Endodermal cell (in vitro differentiated cells): ENCODE measurements around the gene MTUS2. TPM values are rescaled to one million over a fixed set of nuclear protein-coding genes. Genes with fewer than 3 reads are reported as not detected.
A peak's percentile ranks its signal among the peaks of the same experiment; 100 is the strongest.

Experiments used
- DNase-seq: peaks from one replicate; pipeline ENCODE4 v3.0.0-alpha.2; 2017
- H3K27ac ChIP-seq: 2 replicates; pipeline ENCODE4 v1.5.1; 2013; ENCODE audit warnings: mild to moderate bottlenecking, low read depth, low read length, moderate library complexity
- H3K27me3 ChIP-seq: 2 replicates; pipeline ENCODE4 v1.6.1; 2013; ENCODE audit warnings: mild to moderate bottlenecking, low read length, moderate library complexity; ENCODE audit not compliant: insufficient read depth, control insufficient read depth, poor library complexity, severe bottlenecking
- H3K36me3 ChIP-seq: 2 replicates; pipeline ENCODE4 v1.7.0; 2013; ENCODE audit warnings: mild to moderate bottlenecking, low read length, moderate library complexity; ENCODE audit not compliant: control insufficient read depth, insufficient read depth
- H3K4me1 ChIP-seq: one replicate; pipeline ENCODE4 v1.7.0; 2013; ENCODE audit warnings: low read length; ENCODE audit not compliant: control insufficient read depth, insufficient read depth
- H3K4me3 ChIP-seq: 2 replicates; pipeline ENCODE4 v1.5.1; 2013; ENCODE audit warnings: mild to moderate bottlenecking, low read length, moderate library complexity
- H3K9ac ChIP-seq: 2 replicates; pipeline ENCODE4 v1.6.1; 2013; ENCODE audit warnings: mild to moderate bottlenecking, low read length, moderate library complexity; ENCODE audit not compliant: poor library complexity, severe bottlenecking; ENCODE audit errors: extremely low read depth
- H3K9me3 ChIP-seq: 2 replicates; pipeline ENCODE4 v1.6.1; 2013; ENCODE audit warnings: mild to moderate bottlenecking, low read length, moderate library complexity; ENCODE audit not compliant: control insufficient read depth
- H3K27ac Mint-ChIP-seq: 2 replicates; pipeline ENCODE4 v1.8.0; 2020; ENCODE audit warnings: mixed read lengths
- H3K27me3 Mint-ChIP-seq: 2 replicates; pipeline ENCODE4 v1.8.0; 2021; ENCODE audit warnings: mild to moderate bottlenecking, mixed read lengths; ENCODE audit not compliant: insufficient read depth
- H3K36me3 Mint-ChIP-seq: 2 replicates; pipeline ENCODE4 v1.8.0; 2020; ENCODE audit warnings: low read depth, mixed read lengths
- H3K4me1 Mint-ChIP-seq: 2 replicates; pipeline ENCODE4 v1.8.0; 2020; ENCODE audit warnings: mixed read lengths
- H3K4me3 Mint-ChIP-seq: 2 replicates; pipeline ENCODE4 v1.8.0; 2020; ENCODE audit warnings: mild to moderate bottlenecking, moderate library complexity, mixed read lengths
- H3K9me3 Mint-ChIP-seq: 2 replicates; pipeline ENCODE4 v1.8.0; 2020; ENCODE audit warnings: mild to moderate bottlenecking, mixed read lengths
- CTCF ChIP-seq: fragments of 200-600 bp; sonication (generic); conservative IDR thresholded peaks from 2 replicates; pipeline ENCODE4 v1.5.0; 2021; ENCODE audit warnings: antibody characterized with exemption, mild to moderate bottlenecking
- WGBS, 2 experiments: methylation state at CpG; one replicate each; pipeline versions ENCODE4 v1.1.5 to v1.1.7; 2013; ENCODE audit warnings: missing lambda C conversion rate in 2 of 2, mixed read lengths in 1 of 2; ENCODE audit not compliant: insufficient coverage in 1 of 2, insufficient read length in 1 of 2; 5-methylcytosine and 5-hydroxymethylcytosine counted together
- total RNA-seq, 2 donors: library from RNA; stranded (reverse); fragmentation: NEBNext Ultra II Directional in 1 of 2; extraction: Animal tissue kit (Norgen Biotek cat#: 25700) in 1 of 2; gene quantifications; 2 replicates in 1 of 2; 3 replicates in 1 of 2; pipeline ENCODE4 v1.2.1, GENCODE V29; 2021

Gene MTUS2
- total RNA-seq, 2 donors from 2014 or later = 1.2 to 1.3 TPM

- peaks cover 1% of the 10 kb centered on the region for H3K9me3 Mint-ChIP-seq
- H3K4me1 Mint-ChIP-seq = no peaks in the 10 kb centered on the region
- H3K27me3 ChIP-seq = no peaks in the 10 kb centered on the region
Measured at GRCh38 chr13:29318741-29319140, 498.6 kb downstream of the MTUS2 start.

GRCh38 chr13:29319451-29319850, 499.3 kb downstream of the MTUS2 start:
- peaks cover 1% of the 10 kb centered on the region for H3K9me3 Mint-ChIP-seq
- H3K9ac ChIP-seq = no peak overlapping the region
- peak; percentile 71 for TF ChIP-seq CTCF
- H3K4me1 ChIP-seq = no peaks in the 10 kb centered on the region
- H3K36me3 Mint-ChIP-seq = no peaks in the 10 kb centered on the region
- H3K27ac Mint-ChIP-seq = no peak overlapping the region
- H3K9me3 ChIP-seq = peaks cover 22% of the 10 kb centered on the region
- no peaks in the 10 kb centered on the region for H3K36me3 ChIP-seq
- no peak overlapping the region for H3K4me3 ChIP-seq
- no peak overlapping the region for H3K4me3 Mint-ChIP-seq
- H3K4me1 Mint-ChIP-seq = no peaks in the 10 kb centered on the region
- no peaks in the 10 kb centered on the region for H3K27me3 ChIP-seq
- H3K27me3 Mint-ChIP-seq = peaks cover 4% of the 10 kb centered on the region
- H3K27ac ChIP-seq = no peak overlapping the region
- 80% methylated on average over 5 to 9 of the region's 9 CpGs for WGBS, 2 experiments
- DNase-seq = peak; percentile 80

More at GRCh38 chr13:29318741-29319140, 498.6 kb downstream of the MTUS2 start:
- H3K4me3 Mint-ChIP-seq = no peak overlapping the region
- H3K4me3 ChIP-seq = no peak overlapping the region
- H3K4me1 ChIP-seq = no peaks in the 10 kb centered on the region
- TF ChIP-seq CTCF = no peak
- DNase-seq = no peak
- peaks cover 25% of the 10 kb centered on the region for H3K9me3 ChIP-seq
- H3K36me3 Mint-ChIP-seq = no peaks in the 10 kb centered on the region
- WGBS, 2 experiments = 68 to 87% methylated on average over 4 to 6 of the region's 6 CpGs
- no peaks in the 10 kb centered on the region for H3K36me3 ChIP-seq
- peaks cover 4% of the 10 kb centered on the region for H3K27me3 Mint-ChIP-seq
- H3K27ac Mint-ChIP-seq = no peak overlapping the region
- no peak overlapping the region for H3K9ac ChIP-seq
- no peak overlapping the region for H3K27ac ChIP-seq

GRCh38 chr13:29323954-29324353, 503.8 kb downstream of the MTUS2 start:
- Histone ChIP-seq H3K27ac (no peak overlapping the region), H3K9me3 (peaks cover 30% of the 10 kb centered on the region), H3K9ac (no peak overlapping the region), H3K36me3 (no peaks in the 10 kb centered on the region), H3K27me3 (no peaks in the 10 kb centered on the region), H3K4me3 (no peak overlapping the region), H3K4me1 (no peaks in the 10 kb centered on the region)
- Mint-ChIP-seq H3K27ac (no peak overlapping the region), H3K27me3 (peaks cover 4% of the 10 kb centered on the region), H3K9me3 (peaks cover 3% of the 10 kb centered on the region), H3K36me3 (no peaks in the 10 kb centered on the region), H3K4me1 (no peaks in the 10 kb centered on the region), H3K4me3 (no peak overlapping the region)
- WGBS, 2 experiments = 86 to 88% methylated on average over 7 to 9 of the region's 9 CpGs
- no peak for DNase-seq
- no peak for TF ChIP-seq CTCF
